NCI-H446 (cell line): ENCODE results near the gene PNMT.

ENCODE experiments used
- DNase-seq, 2 experiments: peaks; one replicate each; lab custom pipeline; 2025; lab: John Stamatoyannopoulos, UW

The PNMT gene

GRCh38 chr17:39669897-39670735 lies 1.9 kb downstream of the PNMT start:
- no peak for DNase-seq

- no peak for DNase-seq
Measured at GRCh38 chr17:39670746-39671145, 2.5 kb downstream of the PNMT start.

GRCh38 chr17:39671651-39672521 lies 3.6 kb downstream of the PNMT start:
- DNase-seq: peak in 1 of 2 experiments; percentile 17

- no peak for DNase-seq
Measured at GRCh38 chr17:39672522-39673334, 4.5 kb downstream of the PNMT start.

GRCh38 chr17:39673335-39674081 lies 5.3 kb downstream of the PNMT start:
- no peak for DNase-seq

DNA sequence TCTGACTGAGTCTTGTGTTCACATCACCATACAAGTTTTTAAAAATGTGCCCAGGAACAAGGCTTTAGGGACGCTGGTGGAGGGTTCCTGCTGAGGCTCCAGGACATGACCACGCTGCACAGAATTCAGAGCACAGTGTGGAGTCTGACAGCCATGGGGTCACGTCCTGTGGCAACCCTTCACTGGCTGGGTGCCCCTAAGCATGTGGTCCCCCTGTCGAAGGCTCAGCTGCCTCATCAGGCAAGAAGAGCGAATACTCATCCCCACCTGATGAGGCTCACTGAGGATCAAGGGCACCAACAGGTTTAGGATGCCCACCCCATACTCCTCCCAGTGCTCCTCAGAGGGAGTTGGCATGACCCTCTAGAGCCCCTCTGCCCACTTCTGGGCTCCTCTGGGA lies 5.9 kb downstream of the PNMT start:
- DNase-seq: no peak

DNA sequence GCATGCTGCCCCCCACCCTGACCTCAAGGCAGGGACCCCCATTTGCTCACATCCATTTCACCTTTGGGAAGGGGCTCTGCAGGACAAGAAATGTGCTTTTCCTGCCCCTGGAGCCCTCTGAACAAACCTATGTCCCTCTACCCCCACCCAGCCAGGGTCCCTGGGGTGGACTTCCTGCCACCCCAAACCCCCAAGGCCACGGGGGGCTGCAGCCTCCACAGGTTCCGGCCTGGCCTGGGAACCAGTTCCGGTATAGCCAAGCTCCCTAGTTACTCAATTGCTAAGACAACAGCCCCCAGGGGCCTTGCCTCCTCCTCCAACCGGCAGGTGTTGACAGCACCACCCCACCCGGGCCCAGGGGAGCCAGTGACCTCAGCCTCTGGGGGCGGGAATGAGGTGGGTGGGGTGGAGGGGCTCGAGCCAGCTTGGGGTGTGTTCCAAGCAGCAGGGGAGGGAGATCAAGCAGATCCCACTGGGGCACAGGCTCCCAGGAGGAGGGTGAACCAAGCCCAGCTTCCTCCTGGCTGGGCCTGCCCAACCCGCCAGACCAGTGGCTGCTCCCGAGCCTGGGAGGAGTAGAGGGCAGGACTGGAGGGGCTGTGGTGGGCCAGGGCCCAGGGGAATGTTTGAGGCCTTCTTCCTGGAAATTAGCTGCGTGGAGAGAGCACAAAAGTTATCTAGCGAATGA lies 6.6 kb downstream of the PNMT start:
- DNase-seq: no peak

DNA sequence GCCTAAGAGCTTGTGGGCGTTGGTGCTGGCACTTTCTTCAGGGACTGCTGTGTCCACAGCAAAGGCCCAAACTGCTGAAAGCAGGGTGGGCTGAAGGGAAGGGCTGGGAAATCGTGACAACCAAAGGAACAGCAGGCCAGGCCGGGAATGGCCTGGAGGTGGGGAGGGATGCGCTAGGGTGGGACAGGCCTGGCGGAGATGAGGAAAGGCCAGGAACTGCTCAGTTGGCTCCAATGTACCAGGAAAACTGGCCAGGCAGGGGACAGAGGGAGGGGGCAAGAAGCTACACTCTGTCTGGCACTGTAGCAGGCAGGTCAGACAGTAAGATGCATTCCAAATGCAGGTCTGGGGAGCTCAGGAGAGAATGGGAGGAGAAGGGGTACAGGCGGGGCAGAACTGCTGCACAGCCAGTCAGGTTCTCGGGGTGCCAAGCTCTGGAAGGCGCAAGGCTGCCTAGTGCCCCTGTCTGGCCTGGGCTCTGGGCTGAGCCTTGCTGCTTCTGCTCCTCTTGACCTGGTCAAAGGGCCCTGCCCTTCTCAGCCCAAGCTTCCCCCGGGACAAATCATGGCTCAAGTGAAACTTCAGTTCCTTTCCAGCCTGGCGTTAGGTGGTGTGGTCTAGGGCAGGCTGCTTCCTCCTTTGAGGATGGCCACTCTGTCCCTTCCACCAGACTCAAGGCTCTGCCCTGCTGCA lies 7.3 kb downstream of the PNMT start:
- no peak for DNase-seq

GRCh38 chr17:39676198-39676819 lies 8.1 kb downstream of the PNMT start:
- DNase-seq: no peak

GRCh38 chr17:39677072-39677471 lies 8.8 kb downstream of the PNMT start:
- DNase-seq: no peak

GRCh38 chr17:39677542-39678339 lies 9.5 kb downstream of the PNMT start:
- DNase-seq: no peak

DNA sequence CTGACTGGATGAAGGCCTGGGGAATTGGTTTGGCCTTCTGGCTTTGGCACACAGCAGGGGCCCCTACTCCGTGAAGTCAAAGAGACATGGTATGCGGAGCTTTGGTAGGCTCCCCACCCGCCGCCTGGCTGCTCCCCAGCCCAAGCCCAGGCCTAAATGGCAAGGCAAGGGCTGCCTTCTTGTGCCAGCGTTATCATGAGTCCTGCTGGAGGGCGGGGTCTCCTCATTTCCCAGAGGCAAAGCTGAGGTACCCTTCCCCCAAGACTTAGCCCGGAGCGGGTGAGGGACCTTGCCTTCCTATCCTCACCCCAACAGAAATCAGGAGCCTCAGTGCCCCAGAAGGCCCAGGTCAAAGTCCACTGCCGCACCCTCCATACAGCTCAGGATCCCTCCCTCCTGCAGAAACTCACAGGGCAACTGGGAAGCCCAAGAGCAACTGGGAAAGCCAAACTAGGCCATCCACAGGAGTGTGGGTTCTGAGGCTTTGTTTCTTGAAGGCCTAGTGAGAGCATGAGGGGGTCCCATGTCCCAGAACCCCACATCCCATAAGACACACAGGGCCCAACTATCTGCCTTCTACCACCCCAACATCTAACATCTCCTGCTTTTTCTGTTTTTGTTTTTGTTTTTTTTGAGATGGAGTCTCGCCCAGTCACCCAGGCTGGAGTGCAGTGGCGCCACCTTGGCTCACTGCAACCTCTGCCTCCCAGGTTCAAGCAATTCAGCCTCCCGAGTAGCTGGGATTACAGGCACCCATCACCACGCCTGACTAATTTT lies 10.3 kb downstream of the PNMT start:
- no peak for DNase-seq

GRCh38 chr17:39679521-39680192 lies 11.4 kb downstream of the PNMT start:
- no peak for DNase-seq

DNA sequence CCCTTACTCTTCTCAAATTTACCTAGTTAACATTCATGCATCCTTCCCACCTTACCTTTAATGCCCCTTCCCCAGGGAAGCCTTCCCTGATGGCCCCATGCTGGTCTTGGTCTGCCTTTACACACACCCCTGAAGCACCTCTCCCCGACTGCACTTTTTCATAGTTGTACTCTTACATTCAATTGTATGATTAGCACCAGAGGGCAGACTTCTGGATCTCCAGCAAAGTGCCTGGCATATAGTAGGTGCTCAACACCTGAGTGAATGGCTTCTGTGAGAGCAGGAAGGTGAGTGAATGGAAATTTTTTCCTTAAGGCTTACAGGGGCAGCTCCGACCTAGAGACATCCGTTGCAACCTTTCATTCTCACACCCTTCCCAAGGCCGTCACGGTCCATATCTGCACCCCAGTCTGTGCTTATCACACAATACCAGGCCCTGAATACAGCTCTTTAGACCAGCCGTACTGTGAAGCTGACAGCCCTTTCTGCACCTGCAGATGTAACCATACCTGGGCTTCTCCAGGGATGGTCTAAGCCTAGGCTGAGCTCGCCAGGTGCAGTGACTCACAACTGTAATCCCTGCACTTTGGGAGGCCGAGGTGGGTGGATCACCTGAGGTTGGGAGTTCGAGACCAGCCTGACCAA lies 15.2 kb downstream of the PNMT start:
- no peak for DNase-seq

- DNase-seq: no peak
Measured at GRCh38 chr17:39684369-39685192, 16.3 kb downstream of the PNMT start.

DNA sequence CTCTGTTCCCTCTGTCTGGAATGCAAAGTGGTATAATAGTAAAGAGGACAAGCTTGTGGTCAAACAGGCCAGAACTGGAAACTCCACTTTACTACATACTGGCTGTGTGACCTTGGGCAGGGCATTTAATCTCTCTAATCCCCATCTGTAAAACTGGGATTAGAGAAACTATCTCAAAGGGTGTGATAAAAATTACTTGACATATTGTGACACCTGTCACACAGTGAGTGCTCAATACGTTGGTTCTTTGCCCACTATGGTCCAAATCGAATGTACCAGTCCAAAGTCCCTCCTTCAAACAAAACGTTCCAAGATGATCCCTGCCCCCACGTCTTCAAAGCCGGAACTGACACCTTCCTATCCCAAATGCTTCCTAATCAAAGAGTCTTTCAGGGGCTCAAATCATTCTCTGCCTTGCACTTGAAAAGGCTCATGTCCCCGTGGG lies 18.9 kb downstream of the PNMT start:
- DNase-seq: no peak
